GM12891 (cell line): ENCODE measurements around the gene PPP2R1B.

Experiments
- DNase-seq: peaks from one replicate; pipeline ENCODE4 v3.0.0; 2011; ENCODE audit warnings: low spot score; ENCODE audit not compliant: insufficient read length
- FAIRE-seq: peaks from 2 replicates; lab custom pipeline; 2011; peaks lifted over from hg19 to GRCh38; lab: Jason Lieb, UNC
- PAX5 ChIP-seq: IDR thresholded peaks from 2 replicates; pipeline ENCODE4 v1.6.1; 2011; ENCODE audit warnings: low read length, moderate library complexity, mild to moderate bottlenecking; ENCODE audit not compliant: insufficient read depth, severe bottlenecking
- POLR2A ChIP-seq: IDR thresholded peaks from 2 replicates; pipeline ENCODE4 v1.6.1; 2011; ENCODE audit warnings: low read depth, low read length, control low read depth
- POLR2AphosphoS5 ChIP-seq: IDR thresholded peaks from 2 replicates; pipeline ENCODE4 v1.6.1; 2011; ENCODE audit warnings: low read depth, low read length, control low read depth
- POU2F2 ChIP-seq: IDR thresholded peaks from 2 replicates; pipeline ENCODE4 v1.6.1; 2011; ENCODE audit warnings: low read depth, mild to moderate bottlenecking, control low read depth, low read length, moderate library complexity
- SPI1 ChIP-seq: IDR thresholded peaks from 2 replicates; pipeline ENCODE4 v1.6.1; 2011; ENCODE audit warnings: low read depth, low read length, control low read depth
- TAF1 ChIP-seq: IDR thresholded peaks from 2 replicates; pipeline ENCODE4 v1.6.1; 2011; ENCODE audit warnings: low read depth, low read length, control low read depth

PPP2R1B gene

DNA sequence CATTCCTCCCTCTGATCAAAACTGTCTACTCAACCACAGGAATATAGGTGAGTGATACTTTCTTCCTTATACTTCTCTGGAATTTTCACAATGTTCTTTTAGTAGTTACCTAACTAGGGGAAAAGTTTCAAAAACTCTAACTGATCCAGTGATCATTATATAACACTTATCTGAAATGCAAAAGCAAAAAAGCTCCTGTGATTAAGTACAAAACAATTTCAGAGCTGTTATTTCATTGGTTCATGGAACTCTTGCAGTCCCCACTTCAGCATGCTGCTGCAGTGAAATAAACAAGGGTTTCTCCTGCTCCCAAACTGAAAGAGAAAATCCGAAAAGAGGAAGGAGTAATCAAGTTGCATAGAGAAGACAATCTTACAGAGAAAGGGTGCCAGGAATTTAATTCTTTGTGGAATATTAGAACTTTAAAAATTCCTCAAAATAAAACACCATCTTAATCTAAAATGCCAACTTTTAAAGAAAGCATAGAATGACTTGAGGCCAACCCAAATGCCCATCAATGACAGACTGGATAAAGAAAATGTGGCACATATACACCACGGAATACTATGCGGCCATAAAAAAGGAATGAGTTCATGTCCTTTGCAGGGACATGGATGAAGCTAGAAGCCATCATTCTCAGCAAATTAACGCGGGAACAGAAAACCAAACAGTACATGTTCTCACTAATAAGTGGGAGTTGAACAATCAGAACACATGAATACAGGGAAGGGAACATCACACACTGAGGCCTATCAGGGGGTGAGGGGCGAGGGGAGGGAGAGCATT is 20.3 kb downstream of the PPP2R1B start:
- FAIRE-seq, result no peak
- TF ChIP-seq POLR2AphosphoS5 (no peak), POLR2A (no peak), PAX5 (no peak), POU2F2 (no peak), SPI1 (no peak), TAF1 (no peak)
- DNase-seq, result no peak

DNA sequence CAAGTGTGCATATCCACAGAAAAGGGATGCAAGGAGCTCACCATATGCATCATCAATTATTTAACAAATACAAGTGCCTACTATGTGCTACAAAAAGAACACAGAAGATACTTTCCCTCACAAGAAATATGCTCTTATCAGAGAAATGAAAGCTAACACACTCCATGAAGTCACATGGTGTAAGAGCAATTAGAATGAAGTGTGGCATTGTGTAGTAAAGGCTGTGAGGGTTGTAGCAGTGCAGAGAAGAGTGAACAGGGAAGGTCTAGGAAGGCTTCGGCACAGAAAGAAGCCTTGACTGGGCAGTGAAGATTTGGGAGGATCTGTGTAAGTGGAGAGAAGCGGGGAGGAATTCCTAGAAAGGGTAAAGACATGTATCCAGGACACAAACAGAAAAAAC is 22.5 kb downstream of the PPP2R1B start:
- TF ChIP-seq POU2F2, result no peak
- no peak for TF ChIP-seq POLR2AphosphoS5
- no peak for TF ChIP-seq SPI1
- no peak for TF ChIP-seq POLR2A
- TF ChIP-seq PAX5, result no peak
- no peak for TF ChIP-seq TAF1
- DNase-seq, result no peak

DNA sequence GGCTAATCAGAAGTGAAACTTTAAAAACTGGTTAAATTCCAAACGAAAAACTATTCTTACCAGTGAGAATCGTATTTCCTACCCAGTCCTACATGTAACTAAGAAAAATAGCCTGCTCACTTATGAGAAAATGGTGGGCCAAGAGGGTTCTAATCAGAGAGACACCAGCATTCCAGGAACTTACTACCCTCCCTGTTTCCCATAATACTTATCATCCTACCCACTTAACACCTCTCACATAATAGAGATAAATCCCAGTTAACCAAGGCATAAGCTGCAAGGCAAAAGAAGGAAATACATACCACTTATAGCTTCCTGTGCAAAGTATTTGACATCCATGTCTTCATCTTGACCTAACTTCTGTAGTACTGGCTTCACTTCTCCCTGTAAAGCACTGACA is 24.4 kb downstream of the PPP2R1B start:
- FAIRE-seq, result peak; percentile 55
- no peak for DNase-seq
- TF ChIP-seq POLR2A, result no peak
- TF ChIP-seq PAX5, result no peak
- no peak for TF ChIP-seq POU2F2

More for the DNA sequence above, 22.5 kb downstream of the PPP2R1B start:
- no peak for FAIRE-seq

DNA sequence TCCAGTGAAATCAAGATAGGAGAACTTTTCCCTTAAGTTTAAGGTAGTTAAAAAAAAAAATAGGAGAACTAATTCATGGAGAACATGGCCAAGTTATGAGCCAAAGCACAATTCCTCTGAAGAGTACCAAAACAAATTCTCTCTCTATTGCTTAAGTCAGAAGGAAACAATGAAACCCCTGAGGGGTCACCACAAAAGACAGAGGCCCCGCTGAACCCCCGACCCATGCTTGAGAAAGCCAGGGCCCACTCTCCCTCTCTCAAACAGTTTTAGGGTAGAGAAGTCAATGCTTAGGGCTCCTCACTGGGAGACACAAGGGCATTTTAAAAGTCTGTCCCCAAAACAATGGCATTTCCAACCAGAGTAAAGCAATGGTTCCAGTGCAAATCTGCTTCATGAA is 26.9 kb downstream of the PPP2R1B start:
- TF ChIP-seq TAF1, result no peak
- TF ChIP-seq POU2F2, result no peak
- TF ChIP-seq POLR2A, result no peak
- DNase-seq (no peak), FAIRE-seq (no peak)

DNA sequence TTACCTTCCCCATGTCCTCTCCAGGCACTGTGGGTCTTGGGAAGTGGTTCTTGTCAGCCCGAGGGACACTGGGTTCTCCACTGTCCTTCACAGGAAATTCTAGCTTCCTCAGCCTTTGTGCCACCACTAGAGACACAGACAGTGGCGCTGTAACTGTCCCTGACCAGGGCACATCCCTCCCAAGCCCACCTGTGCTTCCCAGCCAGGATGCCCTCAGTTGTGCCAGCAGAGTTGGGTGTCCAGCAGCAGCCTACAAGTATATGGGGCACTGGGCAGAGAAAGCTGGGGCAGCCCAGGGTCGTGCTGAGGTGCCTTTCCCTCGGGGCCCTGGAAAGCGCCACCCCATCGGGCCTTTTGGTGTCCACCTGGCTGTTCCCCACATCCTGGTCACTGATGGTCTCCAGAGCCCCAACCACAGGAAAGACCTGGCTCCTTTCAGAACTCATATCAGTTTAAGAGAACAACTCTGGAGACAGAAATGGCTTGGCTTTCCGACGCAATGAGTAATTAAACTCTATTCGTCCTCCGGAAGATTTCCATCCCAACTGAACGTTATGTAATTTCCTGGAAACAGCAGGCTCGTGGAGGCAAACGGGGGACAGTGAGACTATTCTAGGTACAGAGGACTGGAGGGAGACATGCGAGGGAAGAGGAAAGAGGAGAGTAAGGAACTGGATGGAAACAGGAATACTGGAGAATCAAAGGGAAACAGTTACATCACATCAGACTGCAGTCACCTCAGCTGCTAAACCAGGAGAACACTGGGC is 28.6 kb downstream of the PPP2R1B start:
- FAIRE-seq (no peak), DNase-seq (no peak)
- no peak for TF ChIP-seq POLR2A
- no peak; the same call in 1 of the 2 replicates for TF ChIP-seq POLR2AphosphoS5
- no peak for TF ChIP-seq POU2F2

DNA sequence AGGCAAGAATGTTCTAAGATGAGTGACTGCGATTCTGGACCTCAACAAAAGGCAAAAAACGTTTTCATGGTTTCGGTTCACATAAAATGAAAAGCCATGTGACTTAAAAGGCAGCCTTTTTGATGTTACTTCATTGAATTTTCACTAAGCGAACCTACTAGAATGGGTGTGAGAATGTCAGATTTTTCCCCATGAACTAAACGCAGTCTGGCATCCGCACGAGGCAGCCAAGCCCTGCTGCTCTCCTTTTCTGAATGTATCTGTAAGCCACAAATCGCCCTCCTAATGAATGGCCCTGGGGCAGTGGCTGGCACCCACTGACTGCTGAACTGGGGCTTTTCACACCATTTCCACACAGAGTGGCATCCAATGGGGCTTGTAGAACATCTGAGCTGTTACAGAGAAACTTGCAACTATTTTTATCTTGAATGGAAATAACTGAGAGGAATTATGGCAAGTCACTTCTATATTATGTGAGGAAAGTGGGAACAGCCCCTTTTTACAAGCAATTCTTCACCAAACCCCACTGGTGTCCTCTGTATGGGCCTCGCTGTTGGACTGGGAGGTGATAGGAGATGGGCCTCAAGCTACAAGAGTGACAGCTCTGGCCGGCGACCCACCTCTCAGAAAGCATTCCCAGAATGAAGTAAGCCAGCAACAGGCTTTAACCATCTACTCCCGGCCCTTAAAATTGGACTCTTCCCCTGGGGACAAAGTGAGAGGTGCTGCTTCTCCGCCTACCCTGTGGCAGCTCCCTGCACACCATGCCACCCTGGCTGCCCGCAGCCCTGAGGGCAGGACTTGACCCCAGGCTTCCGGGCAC is 29.4 kb downstream of the PPP2R1B start:
- DNase-seq (no peak), FAIRE-seq (no peak)
- TF ChIP-seq SPI1, result no peak

DNA sequence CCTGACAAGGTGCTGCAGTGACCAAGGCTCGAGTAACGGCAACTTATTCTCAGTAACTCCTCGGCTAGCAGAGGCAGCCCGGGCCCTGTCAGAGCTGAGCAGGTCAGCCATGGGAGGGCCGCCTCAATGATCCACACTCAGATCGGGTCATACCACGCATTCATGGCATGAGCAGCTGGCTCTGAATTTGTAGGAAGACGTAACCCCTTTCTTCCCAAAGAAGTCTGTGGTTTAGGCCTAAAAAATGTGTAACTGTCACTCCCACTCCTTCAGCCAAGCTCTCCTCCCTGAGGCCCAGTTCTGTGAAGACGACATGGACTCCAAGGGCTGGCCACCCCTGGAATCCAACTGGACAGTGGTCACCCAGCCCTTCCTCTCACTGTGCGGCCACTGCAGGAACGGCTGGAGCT is 30.0 kb downstream of the PPP2R1B start:
- TF ChIP-seq TAF1 (no peak), SPI1 (no peak), POLR2A (no peak), POU2F2 (no peak), PAX5 (no peak), POLR2AphosphoS5 (no peak)
- DNase-seq (no peak), FAIRE-seq (no peak)

DNA sequence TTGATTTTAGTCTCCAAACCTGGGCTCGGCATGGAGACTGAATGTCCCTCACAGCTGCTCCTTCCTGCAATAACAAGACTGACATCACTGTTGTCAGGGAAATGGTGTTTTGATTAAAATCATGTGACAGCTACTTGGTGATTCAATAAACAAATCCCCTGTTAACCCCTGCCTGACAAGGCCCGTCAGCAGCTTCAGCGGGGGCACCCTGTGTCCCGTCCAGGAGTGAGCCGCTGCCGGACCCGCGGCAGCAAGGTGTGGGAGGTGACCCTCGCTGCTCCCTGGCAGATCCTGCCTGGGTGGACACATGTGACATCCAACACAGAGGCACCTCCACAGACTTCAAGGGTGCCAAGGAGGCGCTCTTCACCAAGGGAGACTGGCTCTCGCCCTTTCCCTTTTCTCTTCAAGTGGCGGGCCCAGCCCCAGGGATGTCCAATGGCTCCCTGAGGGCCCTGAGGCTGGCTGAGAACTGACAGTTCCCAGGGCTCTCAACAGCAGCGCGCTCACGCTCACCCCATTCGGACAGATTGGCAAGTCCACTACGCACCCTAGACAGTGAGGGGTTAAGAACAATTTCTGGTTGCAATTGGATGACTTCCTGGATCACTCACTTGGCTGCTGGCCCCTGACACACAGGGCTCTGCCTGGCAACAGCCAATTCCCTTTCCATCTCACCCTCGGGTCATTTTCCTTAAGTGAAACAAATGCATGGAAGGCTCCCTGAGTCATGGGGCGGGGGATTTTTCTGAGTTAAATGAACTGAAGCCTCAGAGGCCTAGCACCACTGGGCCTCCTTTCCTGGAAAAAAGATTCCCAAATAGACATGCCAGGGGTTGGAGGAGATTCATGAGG is 30.7 kb downstream of the PPP2R1B start:
- no peak for TF ChIP-seq POU2F2
- no peak for DNase-seq
- FAIRE-seq, result no peak

DNA sequence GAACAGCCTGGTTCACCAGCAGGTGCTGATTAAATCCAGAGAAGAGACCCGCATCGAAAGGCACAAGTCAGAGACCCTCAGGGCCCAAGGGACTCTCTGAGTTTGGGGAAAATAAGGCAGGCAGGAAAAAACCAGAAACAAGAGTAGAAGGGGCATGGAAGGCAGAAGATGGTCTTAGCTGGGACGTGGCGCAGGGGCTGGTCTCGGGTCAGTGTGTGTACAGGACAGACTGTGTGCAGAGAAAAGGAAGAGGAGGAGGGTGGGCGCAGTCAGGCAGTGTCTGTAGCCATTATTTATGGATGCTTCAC is 31.3 kb downstream of the PPP2R1B start:
- FAIRE-seq, result no peak
- no peak for DNase-seq
- no peak for TF ChIP-seq SPI1
- TF ChIP-seq POLR2A, result no peak
- TF ChIP-seq PAX5, result no peak
- TF ChIP-seq POU2F2, result no peak
- TF ChIP-seq POLR2AphosphoS5, result no peak
- TF ChIP-seq TAF1, result no peak
